ENCODE data around the gene HTATIP2. TPM values are rescaled to one million over a fixed set of nuclear protein-coding genes. Genes with fewer than 3 reads are reported as not detected.

The HTATIP2 gene
- total and polyA plus RNA-seq, 8 donors = 31.2 to 86.0 (median 48.3) TPM

DNA sequence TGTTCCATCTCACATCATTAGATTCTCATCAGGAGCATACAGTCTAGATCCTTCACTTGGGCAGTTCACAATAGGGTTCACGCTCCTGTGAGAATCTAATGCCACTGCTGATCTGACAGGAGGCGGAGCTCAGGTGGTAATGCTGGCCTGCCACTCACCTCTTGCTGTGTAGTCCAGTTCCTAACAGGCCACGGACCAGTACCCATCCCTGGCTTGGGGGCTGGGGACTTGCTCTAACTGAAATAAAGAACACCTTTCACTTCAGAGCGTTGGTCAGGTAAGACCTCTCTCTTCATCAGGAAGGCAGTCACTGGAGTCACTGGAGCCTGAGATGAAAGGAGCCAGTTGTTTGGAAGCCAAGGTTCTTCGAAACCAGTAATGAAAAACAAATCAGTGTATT lies 65.7 kb downstream of the HTATIP2 start:
- no peak overlapping the region for H3K4me3 ChIP-seq
- H3K4me1 ChIP-seq = no peaks in the 10 kb centered on the region
- TF ChIP-seq POLR2AphosphoS5 (IDR thresholded peaks at IDR 0.05) = no peak
- no peak for TF ChIP-seq CTCF (IDR thresholded peaks at IDR 0.05)
- no peak for TF ChIP-seq EP300 (IDR thresholded peaks at IDR 0.05)
- no peak for TF ChIP-seq POLR2A (IDR thresholded peaks at IDR 0.05)
- 92 to 96% (median 93%) methylated on average over 4 to 5 of the region's 5 CpGs for WGBS, 5 donors
- DNase-seq = no peak
- intact Hi-C loops (cut with DNase I; ENCODE audit: low total_unique reads) = no loop called here
- H3K36me3 ChIP-seq = peaks cover 0 to 37% (median 29%) of the 10 kb centered on the region in 4 donors
- no peak overlapping the region for H3K27ac ChIP-seq
- H3K27me3 ChIP-seq = no peaks in the 10 kb centered on the region
- no peaks in the 10 kb centered on the region for H3K9me3 ChIP-seq

Other genes starting within 250 kb of the HTATIP2 start
- not detected for gene DBX1, start 203.2 kb upstream of the HTATIP2 start, total RNA-seq
- gene DBX1, start 203.2 kb upstream of the HTATIP2 start, polyA plus RNA-seq = not detected
- 10 to 100 TPM in 4 of 5 donors, 1 to 10 TPM in 1; 9.0 to 54.5 (median 11.2) TPM for gene PRMT3, start 24.0 kb downstream of the HTATIP2 start, total RNA-seq
- 1 to 10 TPM; 4.7 to 7.8 (median 7.4) TPM for gene PRMT3, start 24.0 kb downstream of the HTATIP2 start, polyA plus RNA-seq
- not detected for gene SLC6A5, start 235.9 kb downstream of the HTATIP2 start, total RNA-seq
- not detected for gene SLC6A5, start 235.9 kb downstream of the HTATIP2 start, polyA plus RNA-seq

Measured in stomach (tissue), 9 donors.